GM18508 (cell line): ENCODE measurements around the gene IL10.
"Not testable (repeated sequence)": the region's sequence is repeated elsewhere in the genome, so short reads cannot be mapped to it uniquely, and the experiment has no call there.

Experiments used
- ATAC-seq: cut with Tn5 transposase; IDR thresholded peaks from one replicate; pipeline ENCODE4 v1.9.1; 2021; ENCODE audit warnings: moderate number of reproducible peaks; ENCODE audit not compliant: insufficient read depth, unreplicated experiment

IL10 gene

GRCh38 chr1:206794294-206794908 lies 22.1 kb upstream of the IL10 start:
- no peak for ATAC-seq

- ATAC-seq = no peak
These were observed 21.3 kb upstream of the IL10 start for GRCh38 chr1:206793620-206794019.

GRCh38 chr1:206792939-206793607 lies 20.8 kb upstream of the IL10 start:
- no peak for ATAC-seq

- peak; percentile 35 for ATAC-seq
These were observed 18.4 kb upstream of the IL10 start for GRCh38 chr1:206790502-206791250.

GRCh38 chr1:206788487-206789050 lies 16.3 kb upstream of the IL10 start:
- no peak for ATAC-seq

GRCh38 chr1:206787891-206788290 lies 15.6 kb upstream of the IL10 start:
- ATAC-seq = no peak

- no peak for ATAC-seq
These were observed 14.1 kb upstream of the IL10 start for GRCh38 chr1:206786212-206786886.

- no peak for ATAC-seq
These were observed 13.0 kb upstream of the IL10 start for GRCh38 chr1:206785182-206785765.

- ATAC-seq = no peak
These were observed 12.2 kb upstream of the IL10 start for GRCh38 chr1:206784471-206784903.

- no peak for ATAC-seq
These were observed 11.2 kb upstream of the IL10 start for GRCh38 chr1:206783506-206783905.

- ATAC-seq = peak; percentile 42
These were observed 10.2 kb upstream of the IL10 start for GRCh38 chr1:206782448-206782847.

- no peak for ATAC-seq
These were observed 7.3 kb upstream of the IL10 start for GRCh38 chr1:206779638-206780037.

- not testable (repeated sequence) for ATAC-seq
These were observed 6.6 kb upstream of the IL10 start for GRCh38 chr1:206778911-206779310.

- no peak for ATAC-seq
These were observed 5.7 kb upstream of the IL10 start for GRCh38 chr1:206778031-206778430.

- ATAC-seq = no peak
These were observed 3.9 kb upstream of the IL10 start for GRCh38 chr1:206776229-206776628.

- no peak for ATAC-seq
These were observed 1.8 kb upstream of the IL10 start for GRCh38 chr1:206774093-206774492.

- no peak for ATAC-seq
These were observed 979 bp downstream of the IL10 start for GRCh38 chr1:206771338-206771692.

- no peak for ATAC-seq
These were observed 1.6 kb downstream of the IL10 start, which contains the start of gene IL19 for GRCh38 chr1:206770531-206771337. TSS of gene IL19 (plus strand) at chr1:206770773. CDS start at chr1:206836663, 65,890 bp downstream.

- ATAC-seq = peak; percentile 54
These were observed 3.0 kb downstream of the IL10 start for GRCh38 chr1:206769304-206769731.
